Lower lobe of right lung (tissue), 2 donors: ENCODE data around the gene DPP4. TPM values are rescaled to one million over a fixed set of nuclear protein-coding genes. Genes with fewer than 3 reads are reported as not detected.

Experiments
- ATAC-seq, 2 donors: fragments of 200-7000 bp; cut with Tn5 transposase; one replicate each; pipeline ENCODE4 v1.9.1; 2020 to 2022; ENCODE audit warnings: mild to moderate bottlenecking in 2 of 2, moderate library complexity in 2 of 2
- DNase-seq: peaks from one replicate; pipeline ENCODE4 v3.0.0-alpha.2; 2020
- H3K27ac ChIP-seq: fragments of 200-600 bp; one replicate; pipeline ENCODE4 v1.8.0; 2022
- H3K27me3 ChIP-seq: fragments of 200-600 bp; one replicate; pipeline ENCODE4 v1.8.0; 2022; ENCODE audit warnings: low read depth
- H3K36me3 ChIP-seq: fragments of 200-600 bp; one replicate; pipeline ENCODE4 v1.8.0; 2022; ENCODE audit warnings: mild to moderate bottlenecking
- H3K4me1 ChIP-seq: fragments of 200-600 bp; one replicate; pipeline ENCODE4 v1.8.0; 2022
- H3K4me3 ChIP-seq: fragments of 200-600 bp; one replicate; pipeline ENCODE4 v1.8.0; 2022; ENCODE audit warnings: mild to moderate bottlenecking
- H3K9me3 ChIP-seq: fragments of 200-600 bp; one replicate; pipeline ENCODE4 v1.8.0; 2022
- CTCF ChIP-seq: fragments of 200-600 bp; IDR thresholded peaks from one replicate; pipeline ENCODE4 v1.8.0; 2022; ENCODE audit warnings: antibody characterized with exemption, mild to moderate bottlenecking
- intact Hi-C: fragments of 100-400 bp; cut with DNase I; formaldehyde crosslinking; loops from one replicate; pipeline ENCODE4 v1.11.0; 2022
- total RNA-seq: library from RNA; stranded (reverse); fragmentation: NEBNext Ultra II Directional; extraction: Animal tissue kit (Norgen Biotek cat#: 25700); gene quantifications from one replicate; pipeline ENCODE4 v1.2.1, GENCODE V29; 2021
- donor health status: DM: no; HTN: yes; CAD: no; lungs with severe emphysema.

The DPP4 gene
- total RNA-seq, 1 donor from 2014 or later, result 24.5 TPM

- no peaks in the 10 kb centered on the region for H3K36me3 ChIP-seq
- H3K27ac ChIP-seq, result no peak overlapping the region
- no peaks in the 10 kb centered on the region for H3K27me3 ChIP-seq
- intact Hi-C loops, result no loop called here
- no peaks in the 10 kb centered on the region for H3K9me3 ChIP-seq
- H3K4me3 ChIP-seq, result no peak overlapping the region
- no peaks in the 10 kb centered on the region for H3K4me1 ChIP-seq
- no peak for DNase-seq
- no peak for TF ChIP-seq CTCF
- ATAC-seq, result no peak
Observed at GRCh38 chr2:162025121-162025911, 48.7 kb downstream of the DPP4 start.

DNA sequence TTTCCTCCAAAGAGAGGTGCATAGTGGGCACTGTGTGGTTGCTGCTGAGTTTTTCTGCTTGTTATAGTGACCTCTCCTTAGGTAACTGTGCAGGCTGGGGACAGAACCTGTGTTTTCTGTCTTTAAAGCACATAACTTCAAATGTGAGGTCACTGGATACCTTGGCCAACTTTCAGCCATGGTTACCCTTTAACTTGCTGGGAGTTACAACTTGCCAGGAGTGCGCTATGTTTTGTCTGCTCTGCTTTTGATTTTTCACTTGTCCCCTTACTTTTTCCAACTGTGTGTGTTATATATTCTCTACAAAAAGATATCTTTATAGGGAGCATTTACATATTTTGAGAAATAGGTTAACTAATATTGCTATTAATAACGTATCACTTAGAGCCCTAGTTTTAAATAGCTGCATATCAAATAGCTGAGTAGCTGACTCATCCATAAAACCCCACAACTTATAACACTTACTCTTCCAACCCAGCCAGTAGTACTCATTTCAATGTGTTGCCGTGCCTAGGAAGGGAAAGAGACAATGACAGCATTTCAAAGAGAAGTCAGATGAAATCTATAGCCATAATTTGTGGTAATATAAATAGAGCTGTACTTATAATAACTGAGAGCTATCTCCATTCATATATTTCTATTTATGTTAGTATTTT, 51.6 kb downstream of the DPP4 start:
- Histone ChIP-seq H3K27me3 (no peaks in the 10 kb centered on the region), H3K4me1 (no peaks in the 10 kb centered on the region), H3K4me3 (no peak overlapping the region), H3K9me3 (no peaks in the 10 kb centered on the region), H3K36me3 (no peaks in the 10 kb centered on the region), H3K27ac (no peak overlapping the region)
- intact Hi-C loops, result no loop called here
- ATAC-seq, result no peak
- TF ChIP-seq CTCF, result no peak
- DNase-seq, result no peak

GRCh38 chr2:162021516-162022058, 52.4 kb downstream of the DPP4 start:
- H3K27ac ChIP-seq, result no peak overlapping the region
- no peaks in the 10 kb centered on the region for H3K4me1 ChIP-seq
- ATAC-seq, result no peak
- no peaks in the 10 kb centered on the region for H3K36me3 ChIP-seq
- no peak for DNase-seq
- no peaks in the 10 kb centered on the region for H3K27me3 ChIP-seq
- H3K9me3 ChIP-seq, result no peaks in the 10 kb centered on the region
- TF ChIP-seq CTCF, result no peak
- no peak overlapping the region for H3K4me3 ChIP-seq
- intact Hi-C loops, result no loop called here

DNA sequence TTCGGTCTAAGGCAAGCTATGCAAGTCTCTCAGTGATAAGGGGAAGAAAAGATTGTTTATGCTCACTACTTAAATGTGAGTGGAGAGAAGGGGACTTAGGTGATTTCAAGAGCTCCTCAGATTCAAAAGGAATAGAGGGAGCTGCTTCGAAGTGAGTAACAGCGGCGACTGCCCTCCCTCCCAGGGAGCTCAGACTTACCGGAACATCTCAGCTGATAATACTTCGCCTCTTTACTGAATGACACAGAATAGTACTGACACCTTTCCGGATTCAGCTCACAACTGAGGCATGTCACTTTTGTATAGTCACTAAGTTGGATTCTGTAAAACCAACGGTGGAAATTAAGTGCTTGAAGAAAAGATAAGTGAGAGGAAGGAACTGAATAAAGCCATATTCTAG, 55.5 kb downstream of the DPP4 start:
- no peak overlapping the region for H3K4me3 ChIP-seq
- no peaks in the 10 kb centered on the region for H3K27me3 ChIP-seq
- intact Hi-C loops, result no loop called here
- DNase-seq, result no peak
- peak; percentile 59 to 82 for ATAC-seq
- no peaks in the 10 kb centered on the region for H3K36me3 ChIP-seq
- no peak overlapping the region for H3K27ac ChIP-seq
- TF ChIP-seq CTCF, result no peak
- H3K4me1 ChIP-seq, result no peaks in the 10 kb centered on the region
- no peaks in the 10 kb centered on the region for H3K9me3 ChIP-seq

DNA sequence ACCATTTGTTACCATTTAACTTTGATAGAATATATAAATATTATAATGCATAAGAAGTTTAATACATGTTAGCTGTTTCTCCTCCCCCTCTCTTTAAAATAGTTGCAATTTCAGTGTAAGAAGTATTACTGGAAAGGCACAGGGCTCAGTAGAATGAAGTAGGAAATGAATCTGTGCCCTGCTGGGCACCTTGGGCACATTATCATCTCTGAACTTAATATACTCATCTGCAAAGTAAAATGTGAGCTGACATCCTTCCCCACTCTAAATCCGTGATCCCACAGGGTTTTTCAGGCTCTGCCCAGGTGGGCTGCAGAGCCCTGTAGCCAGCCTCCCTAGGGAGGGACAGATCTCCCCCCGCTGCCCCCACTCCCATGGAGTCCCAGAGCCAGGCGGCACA, 56.8 kb downstream of the DPP4 start:
- Histone ChIP-seq H3K36me3 (no peaks in the 10 kb centered on the region), H3K4me1 (peaks cover 6% of the 10 kb centered on the region), H3K9me3 (no peaks in the 10 kb centered on the region), H3K27me3 (no peaks in the 10 kb centered on the region), H3K27ac (no peak overlapping the region), H3K4me3 (no peak overlapping the region)
- ATAC-seq (no peak), DNase-seq (no peak)
- TF ChIP-seq CTCF, result no peak
- intact Hi-C loops, result no loop called here
